Measurements from ENCODE around the gene LZTS3.

- TF ChIP-seq, protein P1, sequence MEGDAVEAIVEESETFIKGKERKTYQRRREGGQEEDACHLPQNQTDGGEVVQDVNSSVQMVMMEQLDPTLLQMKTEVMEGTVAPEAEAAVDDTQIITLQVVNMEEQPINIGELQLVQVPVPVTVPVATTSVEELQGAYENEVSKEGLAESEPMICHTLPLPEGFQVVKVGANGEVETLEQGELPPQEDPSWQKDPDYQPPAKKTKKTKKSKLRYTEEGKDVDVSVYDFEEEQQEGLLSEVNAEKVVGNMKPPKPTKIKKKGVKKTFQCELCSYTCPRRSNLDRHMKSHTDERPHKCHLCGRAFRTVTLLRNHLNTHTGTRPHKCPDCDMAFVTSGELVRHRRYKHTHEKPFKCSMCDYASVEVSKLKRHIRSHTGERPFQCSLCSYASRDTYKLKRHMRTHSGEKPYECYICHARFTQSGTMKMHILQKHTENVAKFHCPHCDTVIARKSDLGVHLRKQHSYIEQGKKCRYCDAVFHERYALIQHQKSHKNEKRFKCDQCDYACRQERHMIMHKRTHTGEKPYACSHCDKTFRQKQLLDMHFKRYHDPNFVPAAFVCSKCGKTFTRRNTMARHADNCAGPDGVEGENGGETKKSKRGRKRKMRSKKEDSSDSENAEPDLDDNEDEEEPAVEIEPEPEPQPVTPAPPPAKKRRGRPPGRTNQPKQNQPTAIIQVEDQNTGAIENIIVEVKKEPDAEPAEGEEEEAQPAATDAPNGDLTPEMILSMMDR (IDR thresholded peaks at IDR 0.05) = no peak
- no peak for TF ChIP-seq POLR2A (IDR thresholded peaks at IDR 0.05)
Measured at GRCh38 chr20:3213226-3213625, 39.9 kb upstream of the LZTS3 start.
